22Rv1 (cell line): ENCODE data around the gene USP38.
"Not testable (repeated sequence)": the region's sequence is repeated elsewhere in the genome, so short reads cannot be mapped to it uniquely, and the experiment has no call there.

Experiments
- H3K27ac ChIP-seq: fragments of 450-650 bp; 2 replicates; pipeline ENCODE4 v1.5.1; 2017
- ZFX ChIP-seq: fragments of 450-650 bp; IDR thresholded peaks from 2 replicates; pipeline ENCODE4 v1.6.1; 2017; ENCODE audit warnings: antibody characterized with exemption, borderline replicate concordance
- TF ChIP-seq, protein P1 (sequence below): fragments of 450-650 bp; IDR thresholded peaks from 2 replicates; pipeline ENCODE4 v1.5.1; 2017; ENCODE audit warnings: mild to moderate bottlenecking

USP38 gene

DNA sequence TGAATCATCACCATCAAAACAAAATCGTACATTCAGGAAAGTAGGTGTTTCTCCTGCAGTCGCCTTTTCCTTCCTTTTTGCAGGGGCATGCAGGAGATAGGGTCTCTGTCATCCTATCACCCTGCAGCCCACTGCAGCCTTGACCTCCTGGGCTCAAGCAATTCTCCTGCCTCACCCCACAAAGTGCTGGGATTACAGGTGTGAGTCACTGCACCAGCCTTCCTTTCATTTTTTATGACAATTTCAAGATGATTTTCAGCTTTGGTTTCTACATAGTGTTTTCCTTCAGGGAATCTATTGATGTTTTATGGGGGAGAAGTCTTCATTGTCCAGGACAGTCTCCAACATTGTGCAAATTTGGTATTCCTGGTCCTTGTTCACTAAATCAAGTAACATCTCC is 71.7 kb downstream of the USP38 start:
- TF ChIP-seq, protein P1, sequence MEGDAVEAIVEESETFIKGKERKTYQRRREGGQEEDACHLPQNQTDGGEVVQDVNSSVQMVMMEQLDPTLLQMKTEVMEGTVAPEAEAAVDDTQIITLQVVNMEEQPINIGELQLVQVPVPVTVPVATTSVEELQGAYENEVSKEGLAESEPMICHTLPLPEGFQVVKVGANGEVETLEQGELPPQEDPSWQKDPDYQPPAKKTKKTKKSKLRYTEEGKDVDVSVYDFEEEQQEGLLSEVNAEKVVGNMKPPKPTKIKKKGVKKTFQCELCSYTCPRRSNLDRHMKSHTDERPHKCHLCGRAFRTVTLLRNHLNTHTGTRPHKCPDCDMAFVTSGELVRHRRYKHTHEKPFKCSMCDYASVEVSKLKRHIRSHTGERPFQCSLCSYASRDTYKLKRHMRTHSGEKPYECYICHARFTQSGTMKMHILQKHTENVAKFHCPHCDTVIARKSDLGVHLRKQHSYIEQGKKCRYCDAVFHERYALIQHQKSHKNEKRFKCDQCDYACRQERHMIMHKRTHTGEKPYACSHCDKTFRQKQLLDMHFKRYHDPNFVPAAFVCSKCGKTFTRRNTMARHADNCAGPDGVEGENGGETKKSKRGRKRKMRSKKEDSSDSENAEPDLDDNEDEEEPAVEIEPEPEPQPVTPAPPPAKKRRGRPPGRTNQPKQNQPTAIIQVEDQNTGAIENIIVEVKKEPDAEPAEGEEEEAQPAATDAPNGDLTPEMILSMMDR, result no peak
- no peak for TF ChIP-seq ZFX
- no peak overlapping the region for H3K27ac ChIP-seq

DNA sequence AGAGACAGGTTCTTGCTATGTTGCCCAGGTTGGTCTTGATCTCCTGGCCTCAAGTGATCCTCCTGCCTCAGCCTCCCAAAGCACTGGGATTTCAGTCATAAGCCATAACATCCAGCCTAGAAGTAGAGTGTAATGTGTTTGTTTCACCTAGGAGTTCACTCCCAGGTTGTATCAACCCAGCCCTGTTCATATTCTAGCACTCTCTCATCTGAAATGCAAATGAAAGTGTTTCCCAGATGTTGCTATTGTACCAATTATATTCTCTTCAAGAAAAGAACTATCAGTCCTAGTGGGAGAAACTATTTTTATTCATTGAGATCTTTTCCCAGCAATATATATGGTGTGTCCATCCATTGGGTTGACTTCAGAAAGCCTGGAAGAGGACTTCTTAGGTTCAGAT is 72.6 kb downstream of the USP38 start:
- H3K27ac ChIP-seq, result no peak overlapping the region
- TF ChIP-seq, protein P1, result no peak
- TF ChIP-seq ZFX, result no peak

DNA sequence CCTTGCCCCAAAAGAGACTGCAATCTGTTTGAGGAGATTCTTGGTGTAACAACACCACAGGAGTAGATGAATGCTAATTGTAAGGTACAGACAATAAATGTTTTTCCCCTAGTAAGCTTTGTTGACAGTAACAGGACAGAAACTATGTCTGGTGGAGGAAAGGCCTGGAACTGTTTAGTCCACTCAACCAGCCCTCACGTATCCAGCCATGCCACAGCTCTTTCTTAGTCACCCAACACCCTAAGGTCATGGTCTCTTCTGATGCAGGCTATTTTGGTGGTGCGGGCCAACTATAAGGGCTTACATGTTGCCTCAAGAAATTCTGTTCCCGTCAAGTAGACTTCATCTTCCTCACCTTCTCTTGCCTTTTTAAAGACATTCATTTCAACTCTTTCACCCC is 76.0 kb downstream of the USP38 start:
- no peak for TF ChIP-seq ZFX
- TF ChIP-seq, protein P1, result no peak

DNA sequence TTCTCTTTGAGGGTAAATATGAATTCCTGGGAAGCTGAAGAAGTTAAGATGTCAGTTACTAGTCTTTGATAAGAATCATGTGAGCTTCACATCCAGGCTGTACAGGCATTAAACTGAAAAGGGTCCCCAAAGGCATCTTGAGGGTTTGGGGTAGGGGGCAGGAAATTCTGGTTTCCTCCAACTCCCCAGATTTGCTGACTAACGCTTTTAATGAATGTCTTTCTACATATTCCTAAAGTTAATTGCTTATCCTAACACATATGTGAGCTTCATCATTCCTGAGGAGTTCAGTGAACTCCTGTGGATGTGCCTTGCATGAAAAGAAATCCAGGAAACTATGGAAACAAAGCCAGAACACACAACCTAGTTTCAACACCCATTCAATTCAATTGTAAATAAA is 78.1 kb downstream of the USP38 start:
- H3K27ac ChIP-seq, result no peak overlapping the region
- no peak for TF ChIP-seq ZFX
- TF ChIP-seq, protein P1, result no peak

More for the DNA sequence above, 76.0 kb downstream of the USP38 start:
- no peak overlapping the region for H3K27ac ChIP-seq

DNA sequence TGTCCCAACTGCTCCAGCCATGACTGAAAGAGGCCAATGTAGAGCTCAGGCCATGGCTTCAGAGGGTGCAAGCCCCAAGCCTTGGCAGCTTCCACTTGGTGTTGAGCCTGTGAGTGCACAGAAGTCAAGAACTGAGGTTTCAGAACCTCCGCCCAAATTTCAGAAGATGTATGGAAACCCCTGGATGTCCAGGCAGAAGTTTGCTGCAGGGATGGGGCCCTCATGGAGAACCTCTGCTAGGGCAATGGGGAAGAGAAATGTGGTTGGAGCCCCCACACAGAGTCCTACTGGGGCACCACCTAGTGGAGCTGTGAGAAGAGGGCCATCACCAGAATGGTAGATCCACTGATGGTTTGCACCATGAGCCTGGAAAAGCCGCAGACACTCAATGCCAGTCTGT is 83.0 kb downstream of the USP38 start:
- not testable (repeated sequence) for H3K27ac ChIP-seq

DNA sequence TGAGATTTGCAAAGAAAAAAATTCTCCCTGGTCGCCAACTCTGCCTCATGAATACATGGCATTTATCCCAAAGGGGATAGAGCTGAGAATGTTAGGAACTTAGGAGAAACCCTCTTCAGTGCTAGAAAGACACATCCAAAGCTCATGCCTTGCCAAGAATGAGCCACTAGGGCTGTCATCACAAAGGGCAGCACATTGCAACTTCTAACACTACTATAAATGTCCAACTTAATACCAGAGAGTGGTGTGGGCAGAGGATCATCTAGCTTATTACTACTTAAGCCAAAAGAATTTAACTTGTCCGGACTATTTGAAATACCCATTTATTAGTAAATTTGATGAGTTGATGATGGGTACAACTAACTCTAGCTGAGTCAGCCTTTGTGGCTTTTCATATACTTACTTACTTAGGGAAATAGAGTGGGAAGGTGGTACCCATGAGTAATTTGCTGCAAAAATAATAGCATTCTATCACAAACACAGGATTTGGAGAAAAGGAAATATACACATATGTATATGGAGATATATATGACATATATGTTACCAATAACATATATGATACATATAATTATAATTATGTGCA is 85.6 kb downstream of the USP38 start:
- TF ChIP-seq, protein P1, result no peak
- no peak for TF ChIP-seq ZFX
- no peak overlapping the region for H3K27ac ChIP-seq
